ENCODE measurements around the gene ARID1B. TPM values are rescaled to one million over a fixed set of nuclear protein-coding genes. Genes with fewer than 3 reads are reported as not detected.

ARID1B gene
- total and polyA plus RNA-seq, 2 of the 13 experiments (the other 11 are each of a cell fraction or from before 2014, with no cell fraction given), result 20.1 to 32.6 TPM

DNA sequence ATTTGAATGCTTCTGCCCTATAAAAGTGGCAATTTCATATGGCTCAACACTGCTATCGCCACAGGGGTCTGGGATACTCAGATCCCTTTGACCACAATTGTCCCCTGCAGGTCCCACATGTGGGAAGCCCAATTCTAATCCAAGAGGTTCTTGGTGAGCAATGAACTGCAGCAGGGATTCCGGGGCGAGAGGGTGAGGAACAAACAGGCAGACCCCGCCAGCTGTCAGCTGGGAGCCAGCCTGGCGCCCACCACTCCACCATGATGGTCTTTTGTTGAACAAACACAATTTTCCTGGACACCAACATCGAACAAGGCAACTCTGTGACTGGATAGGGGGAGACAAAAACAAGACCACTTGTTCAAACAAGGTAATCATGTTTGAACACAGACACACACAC, 465.6 kb downstream of the ARID1B start:
- DNase-seq (ENCODE audit: low spot score), result no peak
- no peak overlapping the region for H2AFZ ChIP-seq (ENCODE audit: low read length)
- H3K9me3 ChIP-seq (ENCODE audit: low read length), result no peaks in the 10 kb centered on the region
- no peak overlapping the region for H3K9ac ChIP-seq (ENCODE audit: insufficient read depth, low read depth, low read length)
- WGBS (ENCODE audit: low lambda C conversion rate), result 41% methylated on average over 6 of the region's 6 CpGs
- TF ChIP-seq, protein P1, sequence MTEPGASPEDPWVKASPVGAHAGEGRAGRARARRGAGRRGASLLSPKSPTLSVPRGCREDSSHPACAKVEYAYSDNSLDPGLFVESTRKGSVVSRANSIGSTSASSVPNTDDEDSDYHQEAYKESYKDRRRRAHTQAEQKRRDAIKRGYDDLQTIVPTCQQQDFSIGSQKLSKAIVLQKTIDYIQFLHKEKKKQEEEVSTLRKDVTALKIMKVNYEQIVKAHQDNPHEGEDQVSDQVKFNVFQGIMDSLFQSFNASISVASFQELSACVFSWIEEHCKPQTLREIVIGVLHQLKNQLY (CRISPR knock-in tag; IDR thresholded peaks at IDR 0.05), result no peak
- TF ChIP-seq SOX5 (CRISPR knock-in tag; IDR thresholded peaks at IDR 0.05; ENCODE audit: borderline replicate concordance) (no peak), ZNF414 (CRISPR knock-in tag; IDR thresholded peaks at IDR 0.05) (no peak), GTF3A (CRISPR knock-in tag; conservative IDR thresholded peaks at IDR 0.05) (no peak), RELA (CRISPR knock-in tag; IDR thresholded peaks at IDR 0.05) (no peak), ZNF790 (CRISPR knock-in tag; IDR thresholded peaks at IDR 0.05; ENCODE audit: borderline replicate concordance) (no peak), TEAD2 (CRISPR knock-in tag; IDR thresholded peaks at IDR 0.05) (no peak), SP1 (IDR thresholded peaks at IDR 0.05) (no peak), SP1 (CRISPR knock-in tag; IDR thresholded peaks at IDR 0.05) (no peak), SNRNP70 (IDR thresholded peaks at IDR 0.05; ENCODE audit: low read depth, low read length) (no peak), ZNF672 (CRISPR knock-in tag; IDR thresholded peaks at IDR 0.05) (no peak), ELF1 (CRISPR knock-in tag; IDR thresholded peaks at IDR 0.05) (no peak), ZBTB21 (CRISPR knock-in tag; IDR thresholded peaks at IDR 0.05) (no peak), MTF2 (CRISPR knock-in tag; IDR thresholded peaks at IDR 0.05; ENCODE audit: borderline replicate concordance) (no peak), SYNCRIP (IDR thresholded peaks at IDR 0.05; ENCODE audit: insufficient read depth, low read depth, low read length) (no peak)
- TF ChIP-seq, protein P2, sequence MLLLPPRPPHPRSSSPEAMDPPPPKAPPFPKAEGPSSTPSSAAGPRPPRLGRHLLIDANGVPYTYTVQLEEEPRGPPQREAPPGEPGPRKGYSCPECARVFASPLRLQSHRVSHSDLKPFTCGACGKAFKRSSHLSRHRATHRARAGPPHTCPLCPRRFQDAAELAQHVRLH (CRISPR knock-in tag; IDR thresholded peaks at IDR 0.05; ENCODE audit: borderline replicate concordance, low read depth), result no peak
- H3K4me2 ChIP-seq (ENCODE audit: low read depth, low read length), result no peak overlapping the region
- no peaks in the 10 kb centered on the region for H3K36me3 ChIP-seq (replicated peaks in 1 of 2; ENCODE audit: control insufficient read depth in 1 of 2, insufficient read depth in 2 of 2, low read length in 2 of 2)
- no peak overlapping the region for H3K4me3 ChIP-seq (replicated peaks in 1 of 3; ENCODE audit: insufficient read depth in 1 of 3, low read depth in 2 of 3, low read length in 3 of 3)
- in situ Hi-C loops (cut with HindIII; ENCODE audit: extremely low pct_ligation_motif_present, low pct_unique_long_range_greater_than_20kb), result no loop called here
- FAIRE-seq, result no peak
- POLR2A ChIA-PET, result no interaction called here
- no peak overlapping the region for H3K27ac ChIP-seq (ENCODE audit: extremely low read length, insufficient read depth, low read length)
- CTCF ChIA-PET (ENCODE audit: low intra/inter-chr PET ratio, low total read pairs), result no interaction called here
- no peak for ATAC-seq
- no peaks in the 10 kb centered on the region for H3K79me2 ChIP-seq (ENCODE audit: insufficient read depth, low read length)
- intact Hi-C loops (cut with micrococcal nuclease; ENCODE audit: unreplicated experiment), result no loop called here
- no TSS peak for BruUV-seq (replicated peaks)
- no peaks in the 10 kb centered on the region for H4K20me1 ChIP-seq (ENCODE audit: insufficient read depth, low read length)
- peaks cover 6 to 61% of the 10 kb centered on the region in 2 experiments; a peak in 3 of 5 replicates for H3K27me3 ChIP-seq (ENCODE audit: control insufficient read depth in 1 of 2, insufficient read depth in 2 of 2, low read length in 2 of 2)
- peaks cover 13% of the 10 kb centered on the region for H3K4me1 ChIP-seq (ENCODE audit: insufficient read depth, low read length)
